T-helper 2 cell treated with Interferon-gamma antibody and Interleukin-4, amounts not matched to agents 100 ng/mL and 5 ng/mL, for 36 hours (primary cell): Measurements from ENCODE around the gene MTRFR. TPM values are rescaled to one million over a fixed set of nuclear protein-coding genes. Genes with fewer than 3 reads are reported as not detected.

Experiments used
- intact Hi-C: fragments of 100-400 bp; cut with micrococcal nuclease; formaldehyde crosslinking; loops from one replicate; pipeline ENCODE4 v1.15.1; 2023
- total RNA-seq: library from RNA; stranded (reverse); gene quantifications from 2 replicates; pipeline ENCODE4 v1.2.3, GENCODE V29; 2022

The MTRFR gene
- total RNA-seq, 1 donor from 2014 or later = 25.8 TPM

- intact Hi-C loops = loop anchor here (1.0 kb wide), 1 partner anchor 314 kb away; the partner anchor contains the start of gene TMED2
These were observed 36.6 kb downstream of the MTRFR start for GRCh38 chr12:123269896-123270213.

GRCh38 chr12:123270214-123271000 is 37.2 kb downstream of the MTRFR start:
- intact Hi-C loops = loop anchor here (1.0 kb wide), 1 partner anchor 314 kb away; the partner anchor contains the start of gene TMED2

GRCh38 chr12:123271001-123271668 is 37.9 kb downstream of the MTRFR start:
- intact Hi-C loops = loop anchor here (1.0 kb wide), 3 partner anchors 94 to 347 kb away; partner anchors contain the start of gene DDX55

GRCh38 chr12:123273166-123273565 is 39.9 kb downstream of the MTRFR start:
- intact Hi-C loops = no loop called here

DNA sequence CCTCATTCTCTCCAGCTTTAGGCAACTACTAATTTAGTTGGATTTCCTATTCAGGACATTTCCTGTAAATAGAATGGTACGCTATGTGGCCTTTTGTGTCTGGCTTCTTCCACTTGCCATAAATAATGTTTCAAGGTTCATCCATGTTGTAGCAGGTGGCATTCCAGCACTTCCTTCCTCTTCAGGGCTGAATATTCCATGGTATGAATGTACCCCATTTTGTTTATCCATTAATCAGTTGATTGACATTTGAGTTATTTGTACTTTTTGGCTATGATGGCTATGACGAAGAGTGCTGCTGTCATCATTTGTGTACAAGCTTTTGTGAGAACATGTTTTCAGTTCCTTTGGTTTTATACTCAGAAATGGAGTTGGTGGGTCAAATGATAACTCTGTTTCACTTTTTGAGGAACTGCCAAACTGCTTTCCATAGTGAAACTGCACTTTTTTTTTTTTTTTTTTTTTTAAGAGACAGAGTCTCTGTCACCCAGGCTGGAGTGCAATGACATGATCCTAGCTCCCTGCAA is 44.9 kb downstream of the MTRFR start:
- intact Hi-C loops = no loop called here

GRCh38 chr12:123280971-123281370 is 47.7 kb downstream of the MTRFR start:
- intact Hi-C loops = no loop called here

- intact Hi-C loops = no loop called here
These were observed 48.9 kb downstream of the MTRFR start for GRCh38 chr12:123282111-123282510.

GRCh38 chr12:123283461-123283860 is 50.2 kb downstream of the MTRFR start:
- intact Hi-C loops = no loop called here

- intact Hi-C loops = no loop called here
These were observed 51.4 kb downstream of the MTRFR start for GRCh38 chr12:123284669-123285068.

DNA sequence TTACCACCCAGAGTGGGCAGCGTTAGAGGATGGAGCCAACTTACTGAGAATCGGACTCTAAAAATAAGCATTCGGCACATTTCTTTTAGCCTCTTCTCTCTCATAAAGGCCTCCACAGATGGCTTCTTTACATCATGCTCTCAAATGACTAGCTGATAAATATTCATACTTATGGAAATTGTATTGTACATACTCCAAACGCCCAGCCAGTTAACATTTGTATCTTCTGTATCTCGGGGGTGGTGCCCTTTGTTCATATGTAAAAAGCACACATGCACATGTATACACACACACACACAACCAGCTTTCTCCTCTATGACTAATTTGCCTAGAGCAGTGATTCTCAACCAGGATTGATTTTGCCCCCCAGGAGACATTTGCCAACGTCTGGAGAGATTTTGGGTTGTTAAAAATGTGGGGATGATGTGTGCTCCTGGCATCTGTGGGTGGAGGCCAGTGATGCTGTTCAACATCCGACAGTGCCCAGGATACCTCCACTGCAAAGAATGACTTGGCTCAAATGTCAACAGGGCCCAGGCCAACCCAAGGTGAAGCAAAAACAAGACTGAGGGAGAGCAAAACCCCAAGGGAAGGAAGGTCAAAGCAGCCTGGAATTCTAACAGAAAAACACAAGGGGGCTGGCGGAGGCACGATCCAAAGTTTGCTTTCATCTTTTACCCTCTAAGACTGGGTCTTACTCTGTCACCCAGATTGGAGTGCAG is 53.6 kb downstream of the MTRFR start:
- intact Hi-C loops = no loop called here

GRCh38 chr12:123288751-123289346 is 55.6 kb downstream of the MTRFR start:
- intact Hi-C loops = no loop called here

GRCh38 chr12:123289911-123290310 is 56.7 kb downstream of the MTRFR start:
- intact Hi-C loops = no loop called here

- intact Hi-C loops = no loop called here
These were observed 60.0 kb downstream of the MTRFR start for GRCh38 chr12:123293178-123293760.

DNA sequence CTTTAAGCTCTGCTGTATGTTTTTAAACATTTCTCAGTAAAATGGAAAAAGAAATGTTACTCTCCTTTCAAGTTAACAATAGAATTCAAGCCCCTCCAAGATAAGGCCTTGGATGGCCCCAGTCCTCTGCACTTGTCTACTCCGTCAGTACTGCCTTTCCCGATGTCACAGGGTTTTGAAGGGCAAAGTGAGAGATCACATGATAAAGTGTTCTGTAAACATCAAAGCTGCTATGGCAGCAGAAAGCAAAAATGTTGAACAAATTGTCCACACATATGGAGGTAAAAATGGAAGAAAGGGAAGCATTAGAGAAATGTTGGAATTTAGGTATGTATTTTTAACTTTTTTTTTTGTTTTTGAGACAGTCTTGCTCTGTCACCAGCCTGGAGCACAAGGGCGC is 71.9 kb downstream of the MTRFR start:
- intact Hi-C loops = no loop called here

GRCh38 chr12:123306200-123306599 is 73.0 kb downstream of the MTRFR start:
- intact Hi-C loops = no loop called here

Other genes with a start within 250 kb of the MTRFR start
- gene PITPNM2, start 82.3 kb upstream of the MTRFR start, total RNA-seq = 12.9 and 14.6 TPM in 2 replicates
- gene MPHOSPH9, start 295 bp upstream of the MTRFR start, total RNA-seq = 106 and 107 TPM in 2 replicates
- 61.3 and 68.0 TPM in 2 replicates for gene CDK2AP1, start 38.4 kb downstream of the MTRFR start, total RNA-seq
- 41.9 and 42.6 TPM in 2 replicates for gene SBNO1, start 131.4 kb downstream of the MTRFR start, total RNA-seq
- gene KMT5A, start 150.7 kb downstream of the MTRFR start, total RNA-seq = 64.9 and 65.8 TPM in 2 replicates
- 7.1 and 7.5 TPM in 2 replicates for gene RILPL2, start 203.2 kb downstream of the MTRFR start, total RNA-seq
- 27.6 and 32.4 TPM in 2 replicates for gene SNRNP35, start 224.7 kb downstream of the MTRFR start, total RNA-seq